HFF-Myc (cell line): ENCODE measurements around the gene SCLY.
"Not testable (repeated sequence)": the region's sequence is repeated elsewhere in the genome, so short reads cannot be mapped to it uniquely, and the experiment has no call there.

ENCODE experiments used
- DNase-seq: peaks from one replicate; pipeline ENCODE4 v3.0.0-alpha.2; 2011; ENCODE audit warnings: low read depth; ENCODE audit errors: extremely low read depth
- H3K4me3 ChIP-seq: replicated peaks from 2 replicates; pipeline ENCODE4 v1.5.1; 2011; ENCODE audit warnings: low read depth, mild to moderate bottlenecking, control low read depth, low read length
- CTCF ChIP-seq: IDR thresholded peaks from 2 replicates; pipeline ENCODE4 v1.5.1; 2012; ENCODE audit warnings: mild to moderate bottlenecking, low read depth, low read length, control low read depth; ENCODE audit errors: missing control alignments

Gene SCLY

GRCh38 chr2:238063414-238064189, 2.8 kb downstream of the SCLY start:
- H3K4me3 ChIP-seq: no peak overlapping the region
- DNase-seq: no peak
- no peak for TF ChIP-seq CTCF

GRCh38 chr2:238064376-238064775, 3.6 kb downstream of the SCLY start:
- TF ChIP-seq CTCF: no peak
- DNase-seq: no peak
- no peak overlapping the region for H3K4me3 ChIP-seq

- no peak for DNase-seq
- no peak for TF ChIP-seq CTCF
- no peak overlapping the region for H3K4me3 ChIP-seq
These were observed 4.5 kb downstream of the SCLY start for GRCh38 chr2:238065071-238065846.

- no peak overlapping the region for H3K4me3 ChIP-seq
- no peak for DNase-seq
- no peak for TF ChIP-seq CTCF
These were observed 5.4 kb downstream of the SCLY start for GRCh38 chr2:238066218-238066617.

DNA sequence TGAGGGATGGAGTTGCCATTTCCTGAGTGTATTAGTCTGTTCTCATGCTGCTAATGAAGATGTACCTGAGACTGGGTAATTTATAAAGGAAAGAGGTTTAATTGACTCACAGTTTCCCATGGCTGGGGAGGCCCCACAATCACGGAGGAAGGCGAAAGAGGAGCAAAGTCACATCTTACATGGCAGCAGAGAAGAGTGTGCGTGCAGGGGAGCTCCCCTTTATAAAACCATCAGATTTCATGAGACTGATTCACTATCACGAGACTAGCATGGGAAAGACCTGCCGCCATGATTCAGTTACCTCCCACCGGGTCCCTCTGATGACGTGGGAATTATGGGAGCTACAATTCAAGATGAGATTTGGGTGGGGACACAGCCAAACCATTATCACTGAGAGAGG, 5.9 kb downstream of the SCLY start:
- H3K4me3 ChIP-seq, DNase-seq: not testable (repeated sequence)

- TF ChIP-seq CTCF: no peak
- H3K4me3 ChIP-seq: no peak overlapping the region
- no peak for DNase-seq
These were observed 7.1 kb downstream of the SCLY start for GRCh38 chr2:238067939-238068338.

DNA sequence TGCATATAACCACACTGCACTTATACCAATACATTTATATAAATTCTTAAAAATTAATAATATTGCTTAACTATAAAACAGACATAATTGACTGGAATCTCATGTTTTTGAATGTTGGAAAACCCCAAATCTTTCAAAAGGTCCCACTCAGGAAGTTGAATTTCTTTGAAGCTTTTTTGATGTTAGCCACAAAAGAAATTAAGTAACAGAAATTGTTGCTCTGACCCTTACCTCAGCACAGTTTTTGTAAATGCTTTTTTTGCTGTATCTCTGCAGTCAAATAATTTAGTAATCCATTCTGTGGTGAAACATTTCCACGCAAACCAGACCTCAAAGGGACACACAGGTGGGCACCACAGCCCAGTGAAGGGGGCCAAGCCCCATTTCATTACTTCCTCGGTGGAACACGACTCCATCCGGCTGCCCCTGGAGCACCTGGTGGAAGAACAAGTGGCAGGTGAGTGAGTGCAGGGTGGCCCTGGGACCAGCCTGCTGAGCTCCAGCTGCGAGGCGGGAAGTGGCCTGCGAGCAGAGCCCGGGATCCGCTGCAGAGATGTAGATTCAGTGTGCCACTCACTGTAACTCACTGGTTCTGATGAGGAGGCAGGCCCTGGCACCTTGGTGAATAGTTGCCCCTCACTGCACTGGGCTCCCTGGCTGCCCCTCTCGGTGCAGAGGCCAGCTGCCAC, 8.4 kb downstream of the SCLY start:
- H3K4me3 ChIP-seq: no peak overlapping the region
- no peak for DNase-seq
- no peak for TF ChIP-seq CTCF
